NCI-H2227 treated with DMSO at 0.1 percent for 48 hours (cell line): ENCODE results near the gene TTLL3.
"Not testable (repeated sequence)": the region's sequence is repeated elsewhere in the genome, so short reads cannot be mapped to it uniquely, and the experiment has no call there.

Source experiments
- DNase-seq: peaks from one replicate; lab custom pipeline; 2025; lab: John Stamatoyannopoulos, UW

The TTLL3 gene

GRCh38 chr3:9870978-9871377 is 60.9 kb downstream of the TTLL3 start:
- DNase-seq = no peak

DNA sequence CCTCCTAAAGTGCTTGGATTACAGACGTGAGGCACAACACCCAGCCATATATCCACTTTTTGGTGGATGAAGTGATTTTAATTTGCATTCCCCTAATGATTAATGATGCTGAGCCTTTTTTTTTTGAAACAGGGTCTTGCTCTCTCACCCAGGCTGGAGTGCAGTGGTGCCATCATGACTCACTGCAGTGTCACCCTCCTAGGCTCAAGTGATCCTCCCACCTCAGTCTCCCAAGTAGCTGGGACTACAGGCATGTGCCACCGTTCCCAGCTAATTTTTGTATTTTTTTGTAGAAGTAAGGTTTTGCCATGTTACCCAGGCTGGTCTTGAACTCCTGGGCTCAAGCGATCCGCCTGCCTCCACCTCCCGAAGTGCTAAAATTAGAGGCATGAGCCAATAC is 62.0 kb downstream of the TTLL3 start:
- DNase-seq = not testable (repeated sequence)

GRCh38 chr3:9875448-9875847 is 65.4 kb downstream of the TTLL3 start:
- DNase-seq = peak; percentile 35

DNA sequence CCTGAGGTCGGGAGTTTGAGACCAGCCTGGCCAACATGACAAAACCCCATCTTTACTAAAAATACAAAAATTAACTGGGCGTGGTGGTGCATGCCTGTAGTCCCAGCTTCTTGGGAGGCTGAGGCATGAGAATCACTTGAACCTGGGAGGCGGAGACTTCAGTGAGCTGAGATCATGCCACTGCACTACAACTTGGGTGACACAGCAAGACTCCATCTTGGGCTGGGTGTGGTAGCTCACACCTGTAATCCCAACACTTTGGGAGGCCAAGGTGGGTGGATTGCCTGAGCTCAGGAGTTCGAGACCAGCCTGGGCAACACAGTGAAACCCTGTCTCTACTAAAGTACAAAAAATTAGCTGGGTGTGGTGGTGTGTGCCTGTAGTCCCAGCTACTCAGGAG is 66.2 kb downstream of the TTLL3 start:
- not testable (repeated sequence) for DNase-seq

DNA sequence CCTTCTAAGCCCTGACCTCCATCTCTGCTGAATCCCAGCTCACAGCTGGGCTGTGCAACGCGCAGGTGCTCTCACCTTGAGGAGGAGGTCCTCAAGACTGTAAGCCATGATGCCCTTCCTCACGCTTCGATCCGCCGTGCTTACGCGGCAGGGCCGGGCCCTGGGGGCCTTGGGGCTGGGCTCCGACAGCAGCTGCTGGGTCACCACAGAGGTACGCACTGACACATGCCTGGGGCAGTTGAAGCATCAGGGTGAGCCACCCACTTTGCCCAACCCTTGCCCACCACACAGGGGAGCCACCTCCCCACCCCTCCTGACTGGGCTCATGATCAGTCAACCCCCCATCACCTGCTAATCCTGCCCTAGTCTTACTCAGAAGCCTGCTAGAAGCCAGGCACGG is 66.9 kb downstream of the TTLL3 start:
- no peak for DNase-seq

GRCh38 chr3:9878700-9879099 is 68.6 kb downstream of the TTLL3 start:
- no peak for DNase-seq

DNA sequence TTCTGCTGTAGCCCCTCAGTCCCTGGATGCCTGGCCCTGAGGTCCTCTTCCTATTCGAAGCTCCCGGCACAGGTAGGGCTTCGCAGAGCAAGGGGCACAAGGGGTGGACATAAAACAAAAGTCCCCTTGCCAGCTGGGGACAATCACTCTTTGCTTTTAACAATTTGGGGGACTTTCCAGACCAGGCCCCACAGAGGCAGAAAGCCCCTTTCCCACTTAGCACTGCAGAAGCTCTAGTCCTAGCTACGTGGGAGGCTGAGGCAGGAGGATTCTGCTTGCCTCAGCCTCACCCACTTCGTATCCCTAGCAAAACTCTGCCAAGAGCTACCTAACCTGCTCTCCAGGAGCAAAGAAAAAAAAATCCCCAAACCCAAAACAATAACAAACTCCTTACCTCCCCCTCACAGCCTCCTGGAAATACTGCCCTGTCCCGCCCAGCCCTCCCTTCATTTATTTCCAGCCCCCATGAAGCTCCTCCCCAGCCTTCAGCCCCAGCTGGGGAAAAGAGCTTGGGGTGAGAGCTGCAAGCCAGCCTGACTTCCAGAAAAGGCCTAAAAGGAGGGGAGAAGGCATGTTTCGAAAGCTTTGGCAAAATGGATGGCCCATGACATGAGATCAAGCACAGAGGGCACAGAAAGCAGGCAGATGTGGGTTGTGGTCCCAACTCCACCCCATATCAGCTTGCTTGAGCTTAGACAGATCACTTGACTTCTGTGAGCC is 69.9 kb downstream of the TTLL3 start, which contains the start of gene CIDEC:
Gene CIDEC, minus strand, starts transcription at position 424 of the 720 bp plus-strand sequence. CDS start 1,767 bp downstream, outside the sequence.
- DNase-seq = no peak

- no peak for DNase-seq
Measured at GRCh38 chr3:9881441-9881840, 71.4 kb downstream of the TTLL3 start.

GRCh38 chr3:9883706-9884554 is 73.9 kb downstream of the TTLL3 start:
- DNase-seq = no peak

DNA sequence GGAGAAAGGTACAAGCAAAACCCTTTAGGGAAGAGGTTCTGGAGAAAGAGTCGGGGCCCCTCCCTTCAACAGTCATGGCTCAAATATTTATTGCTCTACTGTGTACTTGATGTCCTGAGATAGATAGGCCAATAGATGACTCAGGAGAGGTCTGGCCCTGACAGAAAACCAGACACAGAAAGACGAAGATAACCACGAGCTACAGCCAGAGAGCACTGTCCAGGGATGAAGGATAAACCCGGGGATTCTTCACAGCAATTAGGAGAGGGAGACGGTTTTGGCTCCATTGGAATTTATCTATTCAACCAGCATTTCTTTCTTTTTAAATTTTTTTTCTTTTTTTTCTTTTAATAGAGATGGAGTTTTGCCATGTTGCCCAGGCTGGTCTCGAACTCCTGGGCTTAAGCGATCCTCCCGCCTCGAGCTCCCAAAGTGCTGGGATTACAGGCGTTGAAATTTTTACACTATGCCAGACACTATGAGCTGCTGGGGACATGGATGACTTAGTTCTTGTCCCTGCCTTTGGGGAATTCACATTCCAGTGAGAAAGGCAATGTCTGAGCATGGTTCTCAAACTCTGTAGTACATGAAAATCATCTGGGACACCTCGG is 74.6 kb downstream of the TTLL3 start:
- no peak for DNase-seq
